Measurements from ENCODE around the gene GLB1L2. TPM values are rescaled to one million over a fixed set of nuclear protein-coding genes. Genes with fewer than 3 reads are reported as not detected.

GLB1L2 gene
- total and polyA plus RNA-seq, 2 of the 4 experiments (the other 2 are of a cell fraction), result under 0.01 to 0.26 TPM

- no CpG with 5 or more reads among the region's 5 CpGs for WGBS, 2 experiments (ENCODE audit: extremely low coverage in 2 of 2, insufficient read length in 1 of 2)
- Histone ChIP-seq H3K36me3 (ENCODE audit: control insufficient read depth, insufficient read depth, low read length) (no peaks in the 10 kb centered on the region), H3K27ac (ENCODE audit: insufficient read depth, low read length) (no peak overlapping the region), H3K23ac (ENCODE audit: low read depth, low read length) (no peak overlapping the region), H2AK9ac (replicated peaks; ENCODE audit: low read depth, low read length, poor library complexity) (no peak overlapping the region), H3K4me2 (ENCODE audit: low read depth, low read length) (no peak overlapping the region), H3K14ac (replicated peaks; ENCODE audit: low read depth, low read length) (no peak overlapping the region), H4K5ac (ENCODE audit: low read depth, low read length) (no peak overlapping the region), H3K79me1 (ENCODE audit: low read depth in 1 of 2, low read length in 2 of 2) (no peaks in the 10 kb centered on the region), H2AFZ (replicated peaks; ENCODE audit: low read length, poor library complexity) (no peak overlapping the region), H3K18ac (ENCODE audit: low read depth, low read length) (no peak overlapping the region), H2BK5ac (ENCODE audit: low read depth, low read length, poor library complexity, severe bottlenecking) (no peak overlapping the region), H2AK5ac (ENCODE audit: low read depth, low read length) (no peak overlapping the region), H4K91ac (ENCODE audit: insufficient read depth, low read depth, low read length) (no peak overlapping the region), H4K20me1 (ENCODE audit: insufficient read depth, low read length) (no peaks in the 10 kb centered on the region), H2BK15ac (ENCODE audit: low read depth, low read length) (no peak overlapping the region), H3K56ac (ENCODE audit: extremely low read depth, insufficient read depth, low read length) (no peak overlapping the region), H3K9ac (ENCODE audit: low read depth, low read length) (no peak overlapping the region), H3K27me3 (ENCODE audit: control insufficient read depth, insufficient read depth, low read length) (no peaks in the 10 kb centered on the region), H4K8ac (ENCODE audit: low read depth in 2 of 2, low read length in 2 of 2) (no peak overlapping the region), H3K9me3 (ENCODE audit: control insufficient read depth, insufficient read depth, low read length) (peaks cover 3% of the 10 kb centered on the region), H3K4ac (ENCODE audit: low read depth, low read length) (no peak overlapping the region), H3K9me1 (ENCODE audit: insufficient read depth, low read length) (no peaks in the 10 kb centered on the region), H2BK120ac (ENCODE audit: low read depth, low read length) (no peak overlapping the region), H3K4me3 (ENCODE audit: insufficient read depth, low read depth, low read length) (no peak overlapping the region), H3K4me1 (ENCODE audit: control insufficient read depth, insufficient read depth, low read length) (no peaks in the 10 kb centered on the region), H2BK20ac (ENCODE audit: low read depth, low read length) (no peak overlapping the region)
- DNase-seq (no peak), ATAC-seq (ENCODE audit: low read depth) (no peak)
- TF ChIP-seq RAD21 (IDR thresholded peaks at IDR 0.05; ENCODE audit: low read length) (no peak), FOS (IDR thresholded peaks at IDR 0.05; ENCODE audit: low read depth, low read length) (no peak), CEBPB (IDR thresholded peaks at IDR 0.05; ENCODE audit: low read depth, low read length) (no peak), MAFK (IDR thresholded peaks at IDR 0.05; ENCODE audit: low read depth, low read length) (no peak), MXI1 (IDR thresholded peaks at IDR 0.05; ENCODE audit: borderline replicate concordance, low read depth, low read length) (no peak), SMC3 (IDR thresholded peaks at IDR 0.05; ENCODE audit: low read depth, low read length) (no peak), MAZ (IDR thresholded peaks at IDR 0.05; ENCODE audit: borderline replicate concordance, low read depth, low read length) (no peak), RCOR1 (IDR thresholded peaks at IDR 0.05; ENCODE audit: insufficient replicate concordance, low read length) (no peak), POLR2A (IDR thresholded peaks at IDR 0.05; ENCODE audit: low read depth, low read length) (no peak), RFX5 (IDR thresholded peaks at IDR 0.05; ENCODE audit: low read depth, low read length) (no peak), NFE2L2 (IDR thresholded peaks at IDR 0.05; ENCODE audit: low read depth, low read length) (no peak), USF2 (IDR thresholded peaks at IDR 0.05; ENCODE audit: low read depth, low read length) (no peak), BHLHE40 (IDR thresholded peaks at IDR 0.05; ENCODE audit: low read depth, low read length) (no peak), CHD1 (IDR thresholded peaks at IDR 0.05; ENCODE audit: low read depth, low read length) (no peak)
- TF ChIP-seq, protein P1, sequence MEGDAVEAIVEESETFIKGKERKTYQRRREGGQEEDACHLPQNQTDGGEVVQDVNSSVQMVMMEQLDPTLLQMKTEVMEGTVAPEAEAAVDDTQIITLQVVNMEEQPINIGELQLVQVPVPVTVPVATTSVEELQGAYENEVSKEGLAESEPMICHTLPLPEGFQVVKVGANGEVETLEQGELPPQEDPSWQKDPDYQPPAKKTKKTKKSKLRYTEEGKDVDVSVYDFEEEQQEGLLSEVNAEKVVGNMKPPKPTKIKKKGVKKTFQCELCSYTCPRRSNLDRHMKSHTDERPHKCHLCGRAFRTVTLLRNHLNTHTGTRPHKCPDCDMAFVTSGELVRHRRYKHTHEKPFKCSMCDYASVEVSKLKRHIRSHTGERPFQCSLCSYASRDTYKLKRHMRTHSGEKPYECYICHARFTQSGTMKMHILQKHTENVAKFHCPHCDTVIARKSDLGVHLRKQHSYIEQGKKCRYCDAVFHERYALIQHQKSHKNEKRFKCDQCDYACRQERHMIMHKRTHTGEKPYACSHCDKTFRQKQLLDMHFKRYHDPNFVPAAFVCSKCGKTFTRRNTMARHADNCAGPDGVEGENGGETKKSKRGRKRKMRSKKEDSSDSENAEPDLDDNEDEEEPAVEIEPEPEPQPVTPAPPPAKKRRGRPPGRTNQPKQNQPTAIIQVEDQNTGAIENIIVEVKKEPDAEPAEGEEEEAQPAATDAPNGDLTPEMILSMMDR (conservative IDR thresholded peaks at IDR 0.05; ENCODE audit: low read depth, low read length), result no peak
- TF ChIP-seq, protein P2, sequence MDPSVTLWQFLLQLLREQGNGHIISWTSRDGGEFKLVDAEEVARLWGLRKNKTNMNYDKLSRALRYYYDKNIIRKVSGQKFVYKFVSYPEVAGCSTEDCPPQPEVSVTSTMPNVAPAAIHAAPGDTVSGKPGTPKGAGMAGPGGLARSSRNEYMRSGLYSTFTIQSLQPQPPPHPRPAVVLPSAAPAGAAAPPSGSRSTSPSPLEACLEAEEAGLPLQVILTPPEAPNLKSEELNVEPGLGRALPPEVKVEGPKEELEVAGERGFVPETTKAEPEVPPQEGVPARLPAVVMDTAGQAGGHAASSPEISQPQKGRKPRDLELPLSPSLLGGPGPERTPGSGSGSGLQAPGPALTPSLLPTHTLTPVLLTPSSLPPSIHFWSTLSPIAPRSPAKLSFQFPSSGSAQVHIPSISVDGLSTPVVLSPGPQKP (IDR thresholded peaks at IDR 0.05; ENCODE audit: borderline replicate concordance, low read depth, low read length), result no peak
- CTCF ChIA-PET, result no interaction called here
- dilution Hi-C loops (cut with HindIII; ENCODE audit: low sequenced_read_pairs, unreplicated experiment) (no loop called here), in situ Hi-C loops (cut with MboI; ENCODE audit: low sequenced_read_pairs) (no loop called here), intact Hi-C loops (cut with micrococcal nuclease) (no loop called here)
- POLR2A ChIA-PET (ENCODE audit: unreplicated experiment), result no interaction called here
- no TSS peak for BruUV-seq (replicated peaks)
These were observed 19.0 kb upstream of the GLB1L2 start for GRCh38 chr11:134312807-134313206.
